B cell (primary cell): ENCODE data around the gene FAIM2. TPM values are rescaled to one million over a fixed set of nuclear protein-coding genes. Genes with fewer than 3 reads are reported as not detected.

Experiments
- ATAC-seq: fragments of 200-7000 bp; cut with Tn5 transposase; one replicate; pipeline ENCODE4 v1.10.0; 2021; ENCODE audit warnings: low read depth, mild to moderate bottlenecking, moderate number of reproducible peaks, moderate library complexity
- CTCF ChIA-PET: fragments of 350-600 bp; sonication (Branson Sonifier 250); formaldehyde crosslinking; loops from one replicate; lab custom pipeline; 2021; ENCODE audit warnings: antibody characterized with exemption, inconsistent platforms; lab: Charles Lee
- POLR2A ChIA-PET: fragments of 350-600 bp; sonication (Branson Sonifier 250); formaldehyde crosslinking; loops from one replicate; lab custom pipeline; 2021; ENCODE audit warnings: antibody characterized with exemption; lab: Charles Lee
- DNase-seq: peaks from one replicate; pipeline ENCODE4 v3.0.0; 2013
- H2AFZ ChIP-seq: 2 replicates; pipeline ENCODE4 v1.6.1; 2012; ENCODE audit warnings: mild to moderate bottlenecking, low read depth, low read length; ENCODE audit not compliant: insufficient read depth, poor library complexity, severe bottlenecking
- H3K27ac ChIP-seq, 2 donors: 1 replicate in 1 of 2; 2 replicates in 1 of 2; pipeline ENCODE4 v1.5.1; 2012 to 2013; ENCODE audit warnings: low read length in 2 of 2, mild to moderate bottlenecking in 2 of 2, moderate library complexity in 1 of 2
- H3K27me3 ChIP-seq, 4 experiments: fragments of 200-600 bp in 1 of 4; sonication (generic) in 1 of 4; replicated peaks in 1 of 4; 1 replicate in 2 of 4; 2 replicates in 2 of 4; pipeline versions ENCODE4 v1.6.1 to v1.7.0; 2013 to 2016; ENCODE audit warnings: low read length in 3 of 4, mild to moderate bottlenecking in 2 of 4, mixed read lengths in 1 of 4, moderate library complexity in 1 of 4; ENCODE audit not compliant: insufficient read depth in 4 of 4, control insufficient read depth in 3 of 4; ENCODE audit errors: control extremely low read depth in 1 of 4
- H3K36me3 ChIP-seq, 2 experiments: replicated peaks in 1 of 2; 1 replicate in 1 of 2; 2 replicates in 1 of 2; pipeline versions ENCODE4 v1.6.1 to v1.7.1; 2013; ENCODE audit warnings: low read length in 1 of 2; ENCODE audit not compliant: insufficient read depth in 2 of 2, control insufficient read depth in 1 of 2; ENCODE audit errors: control extremely low read depth in 1 of 2, extremely low read depth in 1 of 2
- H3K4me1 ChIP-seq, 2 donors: fragments of 200-600 bp in 1 of 2; sonication (generic) in 1 of 2; 1 replicate in 1 of 2; 2 replicates in 1 of 2; pipeline versions ENCODE4 v1.5.1 to v1.6.1; 2013 to 2017; ENCODE audit warnings: low read length in 2 of 2; ENCODE audit not compliant: control insufficient read depth in 2 of 2, insufficient read depth in 2 of 2
- H3K4me2 ChIP-seq: replicated peaks from 2 replicates; pipeline ENCODE3; 2012; ENCODE audit warnings: mild to moderate bottlenecking, low read depth, low read length; ENCODE audit not compliant: poor library complexity, severe bottlenecking
- H3K4me3 ChIP-seq, 5 experiments: fragments of 200-600 bp in 1 of 5; sonication (generic) in 1 of 5; 1 replicate in 3 of 5; 2 replicates in 2 of 5; pipeline versions ENCODE4 v1.5.1 to v1.7.0; 2011 to 2016; ENCODE audit warnings: low read length in 4 of 5, mild to moderate bottlenecking in 4 of 5, low read depth in 2 of 5, control low read depth in 1 of 5, moderate library complexity in 1 of 5; ENCODE audit not compliant: insufficient read depth in 1 of 5; ENCODE audit errors: control extremely low read depth in 1 of 5, extremely low read depth in 1 of 5
- H3K79me2 ChIP-seq: fragments of 200-600 bp; sonication (generic); one replicate; pipeline ENCODE4 v1.6.0; 2016; ENCODE audit warnings: low read length; ENCODE audit not compliant: control insufficient read depth, insufficient read depth
- H3K9ac ChIP-seq: fragments of 200-600 bp; sonication (generic); 2 replicates; pipeline ENCODE4 v1.6.1; 2017; ENCODE audit warnings: mild to moderate bottlenecking, low read length, moderate library complexity
- H3K9me3 ChIP-seq, 3 donors: one replicate each; pipeline versions ENCODE4 v1.6.1 to v1.7.1; 2013; ENCODE audit warnings: low read length in 2 of 3; ENCODE audit not compliant: control insufficient read depth in 2 of 3, insufficient read depth in 1 of 3; ENCODE audit errors: control extremely low read depth in 1 of 3
- H4K20me1 ChIP-seq: 2 replicates; pipeline ENCODE4 v1.6.0; 2012; ENCODE audit warnings: mild to moderate bottlenecking, low read length; ENCODE audit not compliant: insufficient read depth, control insufficient read depth, poor library complexity, severe bottlenecking
- H3K27ac Mint-ChIP-seq: one replicate; pipeline ENCODE4 v1.8.0; 2021; ENCODE audit warnings: mixed read lengths
- H3K27me3 Mint-ChIP-seq: one replicate; pipeline ENCODE4 v1.8.0; 2021; ENCODE audit warnings: mixed read lengths
- H3K4me1 Mint-ChIP-seq: one replicate; pipeline ENCODE4 v1.8.0; 2021; ENCODE audit warnings: mixed read lengths
- H3K4me3 Mint-ChIP-seq: one replicate; pipeline ENCODE4 v1.8.0; 2021; ENCODE audit warnings: mixed read lengths
- H3K9me3 Mint-ChIP-seq: one replicate; pipeline ENCODE4 v1.8.0; 2022; ENCODE audit warnings: mixed read lengths; ENCODE audit not compliant: insufficient read depth
- EZH2 ChIP-seq: IDR thresholded peaks from 2 replicates; pipeline ENCODE4 v1.6.1; 2012; ENCODE audit warnings: borderline replicate concordance, low read depth, mild to moderate bottlenecking, moderate library complexity, low read length; ENCODE audit not compliant: insufficient read depth, poor library complexity, severe bottlenecking
- WGBS: methylation state at CpG from one replicate; pipeline ENCODE4 v1.1.5; 2013; ENCODE audit warnings: missing lambda C conversion rate; ENCODE audit not compliant: insufficient coverage; 5-methylcytosine and 5-hydroxymethylcytosine counted together
- intact Hi-C: fragments of 100-400 bp; cut with micrococcal nuclease; formaldehyde crosslinking; loops from one replicate; pipeline ENCODE4 v1.10.0; 2022
- polyA plus RNA-seq: library from polyadenylated mRNA; depleted of rRNA; stranded (reverse); fragments of >200 nt; gene quantifications from 2 replicates; pipeline ENCODE4 v1.2.3, GENCODE V29; 2012
- total RNA-seq, 2 donors: library from RNA; stranded (reverse); fragments of 120-200 nt in 1 of 2; gene quantifications; 1 replicate in 1 of 2; 2 replicates in 1 of 2; pipeline versions ENCODE4 v1.2.3 to v1.2.4, GENCODE V29; 2013 to 2022
- TF ChIP-seq, protein P1 (sequence below): fragments of 200-600 bp; IDR thresholded peaks from one replicate; pipeline ENCODE4 v1.8.0; 2022; ENCODE audit warnings: antibody characterized with exemption, mild to moderate bottlenecking

FAIM2 gene
- total and polyA plus RNA-seq, 2 donors (not counting 1 experiment from before 2014, with no cell fraction given), result not detected

DNA sequence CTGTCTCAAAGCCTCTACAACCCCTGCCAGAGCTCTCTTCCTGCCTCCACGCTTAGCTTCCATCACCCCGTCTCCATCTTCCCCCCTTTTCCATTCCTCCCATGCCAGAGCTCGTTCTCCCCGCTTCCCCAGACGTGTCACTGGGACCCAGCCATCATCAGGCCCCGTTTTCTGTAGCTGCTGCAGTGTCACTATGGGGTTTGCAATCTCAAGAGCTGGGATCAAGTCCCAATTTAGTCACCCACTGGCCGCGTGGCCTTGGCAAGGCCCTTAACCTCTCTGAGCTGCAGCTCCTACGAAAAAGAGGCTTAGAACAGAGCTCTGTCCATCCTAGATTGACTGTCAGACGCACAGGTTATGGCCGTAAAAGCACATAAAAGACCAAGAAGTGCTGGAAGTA is 901 bp upstream of the FAIM2 start:
- Mint-ChIP-seq H3K4me1 (peaks cover 12% of the 10 kb centered on the region), H3K9me3 (no peaks in the 10 kb centered on the region), H3K27ac (no peak overlapping the region), H3K27me3 (peaks cover 43% of the 10 kb centered on the region), H3K4me3 (peak overlapping the region; percentile 79)
- Histone ChIP-seq H2AFZ (no peak overlapping the region), H3K27ac (no peak overlapping the region), H3K9ac (no peak overlapping the region), H3K27me3 (peaks cover 0 to 26% (median 6%) of the 10 kb centered on the region in 4 experiments), H3K79me2 (no peaks in the 10 kb centered on the region), H3K4me2 (no peak overlapping the region), H3K4me3 (no peak overlapping the region), H3K4me1 (peaks cover 11% of the 10 kb centered on the region in 2 donors), H3K9me3 (no peaks in the 10 kb centered on the region), H3K36me3 (no peaks in the 10 kb centered on the region), H4K20me1 (no peaks in the 10 kb centered on the region)
- CTCF ChIA-PET, result no interaction called here
- WGBS, result 90% methylated on average over 11 of the region's 11 CpGs
- DNase-seq (no peak), ATAC-seq (no peak)
- intact Hi-C loops, result no loop called here
- no peak for TF ChIP-seq EZH2
- POLR2A ChIA-PET, result no interaction called here

DNA sequence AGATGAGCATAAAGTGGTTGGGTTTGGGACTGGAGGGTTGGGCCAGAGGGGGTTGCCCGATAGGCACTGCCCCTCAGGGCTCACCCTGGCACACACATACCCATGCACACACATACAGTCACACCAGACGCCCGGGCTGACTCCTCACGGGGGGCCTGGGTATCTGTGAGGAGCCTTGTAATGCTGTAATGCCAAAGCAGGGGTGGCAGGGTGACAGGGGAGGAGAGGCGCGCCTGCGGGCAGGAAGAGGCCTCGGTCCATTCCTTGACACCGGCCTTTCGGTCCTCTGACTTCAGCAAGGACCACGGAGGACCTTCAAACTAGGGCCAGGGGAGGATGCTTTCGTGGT is 375 bp downstream of the FAIM2 start:
- POLR2A ChIA-PET, result no interaction called here
- CTCF ChIA-PET, result no interaction called here
- WGBS, result 76% methylated on average over 8 of the region's 12 CpGs
- intact Hi-C loops, result no loop called here
- H3K36me3 ChIP-seq, result no peaks in the 10 kb centered on the region
- no peaks in the 10 kb centered on the region for H3K9me3 ChIP-seq
- Mint-ChIP-seq H3K4me3 (peak overlapping the region; percentile 68), H3K9me3 (no peaks in the 10 kb centered on the region), H3K27ac (no peak overlapping the region), H3K27me3 (peaks cover 39% of the 10 kb centered on the region), H3K4me1 (peaks cover 12% of the 10 kb centered on the region)
- H4K20me1 ChIP-seq, result no peaks in the 10 kb centered on the region
- H3K79me2 ChIP-seq, result no peaks in the 10 kb centered on the region
- peak overlapping the region; percentile 63 for H3K4me2 ChIP-seq
- H2AFZ ChIP-seq, result no peak overlapping the region
- no peak for DNase-seq
- TF ChIP-seq, protein P1, sequence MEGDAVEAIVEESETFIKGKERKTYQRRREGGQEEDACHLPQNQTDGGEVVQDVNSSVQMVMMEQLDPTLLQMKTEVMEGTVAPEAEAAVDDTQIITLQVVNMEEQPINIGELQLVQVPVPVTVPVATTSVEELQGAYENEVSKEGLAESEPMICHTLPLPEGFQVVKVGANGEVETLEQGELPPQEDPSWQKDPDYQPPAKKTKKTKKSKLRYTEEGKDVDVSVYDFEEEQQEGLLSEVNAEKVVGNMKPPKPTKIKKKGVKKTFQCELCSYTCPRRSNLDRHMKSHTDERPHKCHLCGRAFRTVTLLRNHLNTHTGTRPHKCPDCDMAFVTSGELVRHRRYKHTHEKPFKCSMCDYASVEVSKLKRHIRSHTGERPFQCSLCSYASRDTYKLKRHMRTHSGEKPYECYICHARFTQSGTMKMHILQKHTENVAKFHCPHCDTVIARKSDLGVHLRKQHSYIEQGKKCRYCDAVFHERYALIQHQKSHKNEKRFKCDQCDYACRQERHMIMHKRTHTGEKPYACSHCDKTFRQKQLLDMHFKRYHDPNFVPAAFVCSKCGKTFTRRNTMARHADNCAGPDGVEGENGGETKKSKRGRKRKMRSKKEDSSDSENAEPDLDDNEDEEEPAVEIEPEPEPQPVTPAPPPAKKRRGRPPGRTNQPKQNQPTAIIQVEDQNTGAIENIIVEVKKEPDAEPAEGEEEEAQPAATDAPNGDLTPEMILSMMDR, result no peak
- TF ChIP-seq EZH2, result no peak
- no peak overlapping the region for H3K27ac ChIP-seq
- peaks cover 0 to 26% (median 6%) of the 10 kb centered on the region in 4 experiments for H3K27me3 ChIP-seq
- no peak for ATAC-seq
- H3K4me3 ChIP-seq, result no peak overlapping the region
- no peak overlapping the region for H3K9ac ChIP-seq
- H3K4me1 ChIP-seq, result peaks cover 11% of the 10 kb centered on the region in 2 donors
